OCI-LY7 (cell line): Measurements from ENCODE around the gene AGPAT2. TPM values are rescaled to one million over a fixed set of nuclear protein-coding genes. Genes with fewer than 3 reads are reported as not detected.

Experiments used
- BruUV-seq: library from RNA; stranded (reverse); fragments of 400-500 nt; replicated peaks from 2 replicates; lab custom pipeline; 2021; lab: Mats Ljungman, UMichigan
- CTCF ChIA-PET: fragments of 300-600 bp; sonication (Branson Sonifier 250); formaldehyde crosslinking; loops from one replicate; lab custom pipeline; 2022; ENCODE audit warnings: antibody characterized with exemption; ENCODE audit not compliant: unreplicated experiment; lab: Charles Lee
- POLR2A ChIA-PET: fragments of 300-600 bp; sonication (Branson Sonifier 250); formaldehyde crosslinking; loops from one replicate; lab custom pipeline; 2022; ENCODE audit warnings: antibody characterized with exemption; lab: Charles Lee
- DNase-seq: peaks from one replicate; pipeline ENCODE4 v3.0.0-alpha.2; 2015; ENCODE audit warnings: low spot score
- H2AFZ ChIP-seq: fragments of 200-600 bp; sonication (generic), shearing (Covaris generic); 2 replicates; pipeline ENCODE4 v1.6.1; 2014; ENCODE audit warnings: mild to moderate bottlenecking, antibody characterized with exemption, low read length, moderate library complexity
- H3K27ac ChIP-seq: fragments of 200-600 bp; sonication (generic); 2 replicates; pipeline ENCODE4 v1.5.1; 2014; ENCODE audit warnings: mixed run types, low read depth, mild to moderate bottlenecking, moderate library complexity, low read length, inconsistent platforms; ENCODE audit not compliant: poor library complexity, severe bottlenecking
- H3K36me3 ChIP-seq: fragments of 200-600 bp; sonication (generic); 2 replicates; pipeline ENCODE4 v1.6.1; 2014; ENCODE audit warnings: mild to moderate bottlenecking, antibody characterized with exemption, low read length, moderate library complexity, mixed read lengths; ENCODE audit not compliant: insufficient read depth
- H3K4me1 ChIP-seq: fragments of 200-600 bp; sonication (generic); 2 replicates; pipeline ENCODE4 v1.5.1; 2014; ENCODE audit warnings: mild to moderate bottlenecking, low read length; ENCODE audit not compliant: insufficient read depth, poor library complexity, severe bottlenecking
- H3K4me2 ChIP-seq: fragments of 200-600 bp; sonication (generic); 2 replicates; pipeline ENCODE4 v1.6.1; 2014; ENCODE audit warnings: mild to moderate bottlenecking, low read length
- H3K4me3 ChIP-seq: fragments of 200-600 bp; sonication (generic); 2 replicates; pipeline ENCODE4 v1.5.1; 2014; ENCODE audit warnings: mild to moderate bottlenecking, low read depth, low read length; ENCODE audit not compliant: poor library complexity, severe bottlenecking
- H3K79me2 ChIP-seq: fragments of 200-600 bp; sonication (generic); 2 replicates; pipeline ENCODE4 v1.6.1; 2016; ENCODE audit warnings: low read depth, mild to moderate bottlenecking, low read length, moderate library complexity, mixed read lengths; ENCODE audit not compliant: insufficient read depth
- H3K9me2 ChIP-seq: fragments of 200-600 bp; sonication (generic); 2 replicates; pipeline ENCODE4 v1.6.1; 2016; ENCODE audit warnings: mild to moderate bottlenecking, low read length, mixed read lengths; ENCODE audit not compliant: insufficient read depth
- H3K9me3 ChIP-seq: fragments of 200-600 bp; sonication (generic); 2 replicates; pipeline ENCODE4 v1.6.1; 2014; ENCODE audit warnings: mild to moderate bottlenecking, mixed run types, low read length, mixed read lengths
- H4K20me1 ChIP-seq: fragments of 200-600 bp; sonication (generic); 2 replicates; pipeline ENCODE4 v1.6.1; 2014; ENCODE audit warnings: mild to moderate bottlenecking, antibody characterized with exemption, low read length, moderate library complexity, mixed read lengths; ENCODE audit not compliant: insufficient read depth
- EZH2phosphoT487 ChIP-seq: fragments of 200-600 bp; sonication (generic); IDR thresholded peaks from 2 replicates; pipeline ENCODE4 v1.6.1; 2018; ENCODE audit warnings: low read depth, borderline replicate concordance, mild to moderate bottlenecking, mixed run types, antibody characterized with exemption, low read length, moderate library complexity, mixed read lengths
- intact Hi-C: fragments of 100-400 bp; cut with micrococcal nuclease; formaldehyde crosslinking; loops from one replicate; pipeline ENCODE4 v1.10.0; 2022; ENCODE audit not compliant: unreplicated experiment
- total RNA-seq, 2 experiments: library from RNA; depleted of rRNA in 1 of 2; stranded (reverse); fragments of >200 nt in 1 of 2; shearing (Covaris generic) in 1 of 2; gene quantifications; 2 replicates each; pipeline ENCODE4 v1.2.3, GENCODE V29; 2014 to 2022
- TF ChIP-seq, protein P1 (sequence below): fragments of 200-600 bp; sonication (generic); conservative IDR thresholded peaks from 2 replicates; pipeline ENCODE4 v1.5.1; 2014; ENCODE audit warnings: mild to moderate bottlenecking, antibody characterized with exemption, low read length, moderate library complexity, mixed read lengths

AGPAT2 gene
- total RNA-seq, 2 experiments from 2014 or later, result 18.3 to 20.8 TPM

DNA sequence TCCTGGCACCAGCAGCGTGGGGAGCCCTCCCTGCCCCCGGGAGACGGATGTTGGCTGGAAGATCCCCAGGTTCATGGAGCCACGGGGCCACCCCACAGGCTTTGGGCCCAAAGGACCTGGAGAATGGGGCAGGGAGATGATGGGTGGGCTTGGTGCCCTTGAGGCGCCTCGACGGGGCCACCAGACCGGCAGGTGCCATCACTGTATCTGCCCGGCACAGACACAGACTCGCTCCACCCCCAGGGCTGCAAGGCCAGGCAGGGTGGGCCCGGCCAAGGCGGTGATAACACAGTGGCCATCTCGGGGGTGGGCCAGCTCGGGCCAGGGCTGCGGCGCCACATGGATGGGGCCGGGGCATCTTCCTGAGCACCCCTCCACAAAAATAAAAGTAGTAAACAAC, 59.6 kb downstream of the AGPAT2 start:
- no peak for DNase-seq
- intact Hi-C loops, result no loop called here
- no peak overlapping the region for H3K27ac ChIP-seq
- no peak overlapping the region for H3K4me3 ChIP-seq
- no TSS peak for BruUV-seq
- CTCF ChIA-PET, result no interaction called here
- H3K9me2 ChIP-seq, result no peaks in the 10 kb centered on the region
- H2AFZ ChIP-seq, result no peak overlapping the region
- TF ChIP-seq EZH2phosphoT487, result no peak
- TF ChIP-seq, protein P1, sequence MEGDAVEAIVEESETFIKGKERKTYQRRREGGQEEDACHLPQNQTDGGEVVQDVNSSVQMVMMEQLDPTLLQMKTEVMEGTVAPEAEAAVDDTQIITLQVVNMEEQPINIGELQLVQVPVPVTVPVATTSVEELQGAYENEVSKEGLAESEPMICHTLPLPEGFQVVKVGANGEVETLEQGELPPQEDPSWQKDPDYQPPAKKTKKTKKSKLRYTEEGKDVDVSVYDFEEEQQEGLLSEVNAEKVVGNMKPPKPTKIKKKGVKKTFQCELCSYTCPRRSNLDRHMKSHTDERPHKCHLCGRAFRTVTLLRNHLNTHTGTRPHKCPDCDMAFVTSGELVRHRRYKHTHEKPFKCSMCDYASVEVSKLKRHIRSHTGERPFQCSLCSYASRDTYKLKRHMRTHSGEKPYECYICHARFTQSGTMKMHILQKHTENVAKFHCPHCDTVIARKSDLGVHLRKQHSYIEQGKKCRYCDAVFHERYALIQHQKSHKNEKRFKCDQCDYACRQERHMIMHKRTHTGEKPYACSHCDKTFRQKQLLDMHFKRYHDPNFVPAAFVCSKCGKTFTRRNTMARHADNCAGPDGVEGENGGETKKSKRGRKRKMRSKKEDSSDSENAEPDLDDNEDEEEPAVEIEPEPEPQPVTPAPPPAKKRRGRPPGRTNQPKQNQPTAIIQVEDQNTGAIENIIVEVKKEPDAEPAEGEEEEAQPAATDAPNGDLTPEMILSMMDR, result no peak
- no peaks in the 10 kb centered on the region for H3K4me1 ChIP-seq
- H4K20me1 ChIP-seq, result no peaks in the 10 kb centered on the region
- no peak overlapping the region for H3K4me2 ChIP-seq
- H3K79me2 ChIP-seq, result no peaks in the 10 kb centered on the region
- no peaks in the 10 kb centered on the region for H3K9me3 ChIP-seq
- no peaks in the 10 kb centered on the region for H3K36me3 ChIP-seq
- POLR2A ChIA-PET, result no interaction called here

DNA sequence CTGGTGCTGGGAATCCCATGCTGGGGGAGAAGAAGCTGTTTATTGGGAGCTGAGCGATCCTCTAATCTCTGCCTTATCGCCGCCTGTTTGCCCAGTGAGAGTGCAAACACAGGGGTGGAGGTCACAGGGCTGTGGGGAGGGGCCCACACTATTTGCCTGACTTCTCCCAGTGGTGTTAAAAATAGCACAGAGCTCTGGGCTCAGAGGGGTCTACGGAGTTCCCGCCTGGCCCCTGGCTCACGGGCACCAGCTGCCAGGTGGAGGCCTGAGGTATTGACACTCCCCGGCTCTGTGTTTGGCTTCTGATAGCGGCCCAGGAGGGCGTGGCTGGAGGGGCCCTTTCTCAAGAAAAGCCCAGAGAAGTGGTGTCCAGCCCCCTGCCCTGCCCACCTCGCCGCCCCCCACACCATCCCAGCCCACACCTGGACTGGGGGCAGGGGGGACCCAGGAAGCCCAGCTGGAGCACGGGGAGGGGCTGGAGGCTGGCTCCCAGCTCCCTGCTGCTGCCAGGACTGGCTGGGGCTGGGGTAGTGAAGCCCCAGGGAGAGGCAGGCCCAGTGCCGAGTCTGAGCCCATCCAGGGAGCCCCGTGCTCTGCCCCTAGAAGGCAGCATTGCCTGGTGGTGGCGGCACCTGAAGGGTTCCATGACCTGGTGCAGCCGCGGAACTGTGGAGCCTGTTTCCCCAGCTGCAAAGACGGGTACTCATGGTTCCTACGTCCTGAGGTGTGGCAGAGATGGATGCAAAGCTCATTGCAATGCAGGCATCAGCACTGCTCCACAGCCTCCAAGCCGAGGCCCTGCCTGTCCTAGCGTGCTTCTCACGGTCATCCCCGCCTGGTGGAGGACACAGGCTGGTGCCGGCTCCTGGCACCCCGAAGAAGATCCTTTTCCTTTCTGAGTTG, 60.3 kb downstream of the AGPAT2 start:
- ChIA-PET CTCF (no interaction called here), POLR2A (no interaction called here)
- Histone ChIP-seq H3K36me3 (no peaks in the 10 kb centered on the region), H3K4me3 (no peak overlapping the region), H3K9me3 (no peaks in the 10 kb centered on the region), H2AFZ (no peak overlapping the region), H3K79me2 (no peaks in the 10 kb centered on the region), H3K4me2 (no peak overlapping the region), H4K20me1 (no peaks in the 10 kb centered on the region), H3K4me1 (no peaks in the 10 kb centered on the region), H3K27ac (no peak overlapping the region), H3K9me2 (no peaks in the 10 kb centered on the region)
- DNase-seq, result no peak
- BruUV-seq, result no TSS peak
- TF ChIP-seq EZH2phosphoT487, result no peak
- TF ChIP-seq, protein P1, result no peak
- intact Hi-C loops, result no loop called here
